H9 (cell line): ENCODE results near the gene TMED8. TPM values are rescaled to one million over a fixed set of nuclear protein-coding genes. Genes with fewer than 3 reads are reported as not detected.
A peak's percentile ranks its signal among the peaks of the same experiment; 100 is the strongest.

Experiments used
- DNase-seq: peaks from one replicate; pipeline ENCODE4 v3.0.0-alpha.2; 2017
- H2AFZ ChIP-seq: one replicate; pipeline ENCODE4 v1.6.1; 2013; ENCODE audit warnings: mild to moderate bottlenecking, low read length, control low read depth, moderate library complexity
- H2AK5ac ChIP-seq: 2 replicates; pipeline ENCODE4 v1.6.1; 2013; ENCODE audit warnings: low read length, control low read depth, mixed read lengths; ENCODE audit not compliant: insufficient read length
- H2BK120ac ChIP-seq: one replicate; pipeline ENCODE4 v1.6.1; 2013; ENCODE audit warnings: low read depth, mild to moderate bottlenecking, low read length, control low read depth, inconsistent platforms; ENCODE audit not compliant: poor library complexity, severe bottlenecking
- H2BK12ac ChIP-seq: 2 replicates; pipeline ENCODE4 v1.6.1; 2013; ENCODE audit warnings: low read length, control low read depth, mixed read lengths, low read depth; ENCODE audit not compliant: insufficient read length
- H2BK15ac ChIP-seq: 2 replicates; pipeline ENCODE4 v1.6.1; 2013; ENCODE audit warnings: low read depth, low read length, control low read depth
- H2BK20ac ChIP-seq: one replicate; pipeline ENCODE4 v1.6.1; 2013; ENCODE audit warnings: low read depth, mild to moderate bottlenecking, low read length, control low read depth, inconsistent platforms; ENCODE audit not compliant: poor library complexity, severe bottlenecking
- H2BK5ac ChIP-seq: 2 replicates; pipeline ENCODE4 v1.6.1; 2013; ENCODE audit warnings: low read length, control low read depth, mixed read lengths; ENCODE audit not compliant: insufficient read length
- H3K14ac ChIP-seq: 2 replicates; pipeline ENCODE4 v1.6.1; 2013; ENCODE audit warnings: low read length, control low read depth; ENCODE audit not compliant: insufficient read depth
- H3K18ac ChIP-seq: 2 replicates; pipeline ENCODE4 v1.6.1; 2013; ENCODE audit warnings: low read depth, mild to moderate bottlenecking, mixed read lengths, low read length, control low read depth; ENCODE audit not compliant: insufficient read length
- H3K23ac ChIP-seq: 2 replicates; pipeline ENCODE4 v1.6.1; 2013; ENCODE audit warnings: low read length, control low read depth, mixed read lengths, low read depth; ENCODE audit not compliant: insufficient read length
- H3K23me2 ChIP-seq: 2 replicates; pipeline ENCODE4 v1.6.1; 2013; ENCODE audit warnings: low read depth, mild to moderate bottlenecking, mixed read lengths, low read length, control low read depth; ENCODE audit not compliant: insufficient read length, poor library complexity, severe bottlenecking
- H3K27ac ChIP-seq: 2 replicates; pipeline ENCODE4 v1.5.1; 2013; ENCODE audit warnings: low read length, control low read depth, mixed read lengths, low read depth; ENCODE audit not compliant: insufficient read length
- H3K27me3 ChIP-seq: 2 replicates; pipeline ENCODE4 v1.6.1; 2013; ENCODE audit warnings: low read length, control low read depth, inconsistent platforms; ENCODE audit not compliant: insufficient read depth
- H3K4ac ChIP-seq: 2 replicates; pipeline ENCODE4 v1.6.1; 2013; ENCODE audit warnings: low read depth, mild to moderate bottlenecking, control low read depth, inconsistent platforms, low read length, moderate library complexity
- H3K4me1 ChIP-seq: 2 replicates; pipeline ENCODE4 v1.6.1; 2013; ENCODE audit warnings: low read length, control low read depth, inconsistent platforms; ENCODE audit not compliant: insufficient read depth
- H3K4me2 ChIP-seq: 2 replicates; pipeline ENCODE4 v1.6.1; 2013; ENCODE audit warnings: low read length, control low read depth, mixed read lengths; ENCODE audit not compliant: insufficient read length, insufficient read depth
- H3K56ac ChIP-seq: 2 replicates; pipeline ENCODE4 v1.6.1; 2013; ENCODE audit warnings: low read depth, mild to moderate bottlenecking, mixed read lengths, low read length, control low read depth; ENCODE audit not compliant: insufficient read length
- H3K79me1 ChIP-seq: 2 replicates; pipeline ENCODE4 v1.6.1; 2013; ENCODE audit warnings: low read depth, mild to moderate bottlenecking, moderate library complexity, low read length, control low read depth, inconsistent platforms; ENCODE audit not compliant: insufficient read depth, poor library complexity, severe bottlenecking
- H3K79me2 ChIP-seq: 2 replicates; pipeline ENCODE4 v1.6.1; 2013; ENCODE audit warnings: low read length, control low read depth, inconsistent platforms; ENCODE audit not compliant: insufficient read depth
- H3K9ac ChIP-seq: 2 replicates; pipeline ENCODE4 v1.6.1; 2013; ENCODE audit warnings: low read length, control low read depth, mixed read lengths; ENCODE audit not compliant: insufficient read length; ENCODE audit errors: extremely low read depth
- H3K9me3 ChIP-seq: one replicate; pipeline ENCODE4 v1.6.1; 2013; ENCODE audit warnings: low read depth, low read length, inconsistent platforms; ENCODE audit not compliant: control insufficient read depth
- H3T11ph ChIP-seq: one replicate; pipeline ENCODE4 v1.6.1; 2013; ENCODE audit warnings: mild to moderate bottlenecking, low read length, control low read depth, inconsistent platforms
- H4K20me1 ChIP-seq: one replicate; pipeline ENCODE4 v1.6.1; 2013; ENCODE audit not compliant: control insufficient read depth, insufficient read length, insufficient read depth
- H4K5ac ChIP-seq: 2 replicates; pipeline ENCODE4 v1.6.1; 2013; ENCODE audit warnings: low read depth, mild to moderate bottlenecking, mixed read lengths, low read length, control low read depth; ENCODE audit not compliant: insufficient read length
- H4K8ac ChIP-seq: replicated peaks from 2 replicates; pipeline ENCODE4 v1.6.1; 2013; ENCODE audit warnings: low read length, control low read depth, mixed read lengths, low read depth; ENCODE audit not compliant: insufficient read length
- H4K91ac ChIP-seq: 2 replicates; pipeline ENCODE4 v1.6.1; 2013; ENCODE audit warnings: low read depth, mild to moderate bottlenecking, moderate library complexity, mixed read lengths, low read length, control low read depth; ENCODE audit not compliant: insufficient read length
- H3K27ac Mint-ChIP-seq, 3 experiments: 2 replicates in 2 of 3; 3 replicates in 1 of 3; pipeline ENCODE4 v1.8.0; 2020 to 2021; ENCODE audit warnings: mixed read lengths in 3 of 3, mild to moderate bottlenecking in 1 of 3, moderate library complexity in 1 of 3
- H3K27me3 Mint-ChIP-seq: 2 replicates; pipeline ENCODE4 v1.8.0; 2021; ENCODE audit warnings: low read depth, mild to moderate bottlenecking, moderate library complexity, mixed read lengths
- H3K36me3 Mint-ChIP-seq, 3 experiments: 2 replicates in 2 of 3; 3 replicates in 1 of 3; pipeline ENCODE4 v1.8.0; 2020 to 2021; ENCODE audit warnings: low read depth in 3 of 3, mixed read lengths in 3 of 3; ENCODE audit not compliant: insufficient read depth in 1 of 3
- H3K4me1 Mint-ChIP-seq, 2 experiments: 2 replicates each; pipeline ENCODE4 v1.8.0; 2020; ENCODE audit warnings: mixed read lengths in 2 of 2
- H3K4me3 Mint-ChIP-seq, 2 experiments: 2 replicates in 1 of 2; 3 replicates in 1 of 2; pipeline ENCODE4 v1.8.0; 2020 to 2021; ENCODE audit warnings: mild to moderate bottlenecking in 2 of 2, mixed read lengths in 2 of 2, moderate library complexity in 1 of 2
- H3K9me3 Mint-ChIP-seq, 2 experiments: 2 replicates in 1 of 2; 3 replicates in 1 of 2; pipeline ENCODE4 v1.8.0; 2020; ENCODE audit warnings: mild to moderate bottlenecking in 2 of 2, mixed read lengths in 2 of 2, moderate library complexity in 1 of 2
- CTCF ChIP-seq: fragments of 200-600 bp; sonication (generic); conservative IDR thresholded peaks from 3 replicates; pipeline ENCODE4 v1.8.0; 2021; ENCODE audit warnings: antibody characterized with exemption, mild to moderate bottlenecking
- WGBS: extraction: QIAGEN DNeasy Blood & Tissue Kit; methylation state at CpG from one replicate; pipeline ENCODE4 v1.1.7; 2013; ENCODE audit warnings: missing lambda C conversion rate, low lambda C conversion rate, mixed read lengths; ENCODE audit not compliant: insufficient read length; ENCODE audit errors: extremely low coverage; 5-methylcytosine and 5-hydroxymethylcytosine counted together
- total RNA-seq: library from RNA; stranded (reverse); gene quantifications from 2 replicates; pipeline ENCODE4 v1.2.1, GENCODE V29; 2021

Gene TMED8
- total RNA-seq, 1 experiment from 2014 or later: 9.5 TPM

GRCh38 chr14:77322250-77322902 is 54.5 kb downstream of the TMED8 start:
- H3K27me3 ChIP-seq: no peaks in the 10 kb centered on the region
- H2AFZ ChIP-seq: no peak overlapping the region
- no peaks in the 10 kb centered on the region for H3K79me1 ChIP-seq
- H4K91ac ChIP-seq: no peak overlapping the region
- H3K4me1 ChIP-seq: peaks cover 2% of the 10 kb centered on the region; the same call in 1 of the 2 replicates
- no peak overlapping the region for H3K56ac ChIP-seq
- H3T11ph ChIP-seq: no peak overlapping the region
- no peak overlapping the region for H2AK5ac ChIP-seq
- H3K4me3 Mint-ChIP-seq: peak overlapping the region; percentile 97 to 99
- no peak overlapping the region; a peak in 3 of 7 replicates for H3K27ac Mint-ChIP-seq
- H3K4ac ChIP-seq: no peak overlapping the region
- no peak overlapping the region for H3K18ac ChIP-seq
- H3K4me2 ChIP-seq: peak overlapping the region; percentile 68
- H2BK120ac ChIP-seq: no peak overlapping the region
- H3K9ac ChIP-seq: no peak overlapping the region
- H2BK5ac ChIP-seq: no peak overlapping the region
- no peak overlapping the region for H2BK12ac ChIP-seq
- no peak overlapping the region for H3K27ac ChIP-seq
- DNase-seq: no peak
- no peak overlapping the region for H3K23ac ChIP-seq
- no peaks in the 10 kb centered on the region for H3K9me3 Mint-ChIP-seq
- no peaks in the 10 kb centered on the region for H3K9me3 ChIP-seq
- H3K79me2 ChIP-seq: peaks cover 3% of the 10 kb centered on the region; the same call in 1 of the 2 replicates
- no peaks in the 10 kb centered on the region for H3K27me3 Mint-ChIP-seq
- no peak for TF ChIP-seq CTCF
- no CpG with 5 or more reads among the region's 5 CpGs for WGBS
- H2BK20ac ChIP-seq: no peak overlapping the region
- H4K8ac ChIP-seq: no peak overlapping the region
- H3K23me2 ChIP-seq: peaks cover 2% of the 10 kb centered on the region
- H3K36me3 Mint-ChIP-seq: no peaks in the 10 kb centered on the region; a peak in 1 of 7 replicates
- no peaks in the 10 kb centered on the region for H4K20me1 ChIP-seq
- no peak overlapping the region for H2BK15ac ChIP-seq
- no peak overlapping the region for H4K5ac ChIP-seq
- H3K14ac ChIP-seq: no peak overlapping the region
- peaks cover 39 to 52% of the 10 kb centered on the region in 2 experiments for H3K4me1 Mint-ChIP-seq
